IPS-NIHi11 (cell line): ENCODE data around the gene KRTAP12-3.

Experiments used
- DNase-seq: peaks from one replicate; pipeline ENCODE4 v3.0.0; 2012; ENCODE audit warnings: mixed read lengths, low spot score

The KRTAP12-3 gene

DNA sequence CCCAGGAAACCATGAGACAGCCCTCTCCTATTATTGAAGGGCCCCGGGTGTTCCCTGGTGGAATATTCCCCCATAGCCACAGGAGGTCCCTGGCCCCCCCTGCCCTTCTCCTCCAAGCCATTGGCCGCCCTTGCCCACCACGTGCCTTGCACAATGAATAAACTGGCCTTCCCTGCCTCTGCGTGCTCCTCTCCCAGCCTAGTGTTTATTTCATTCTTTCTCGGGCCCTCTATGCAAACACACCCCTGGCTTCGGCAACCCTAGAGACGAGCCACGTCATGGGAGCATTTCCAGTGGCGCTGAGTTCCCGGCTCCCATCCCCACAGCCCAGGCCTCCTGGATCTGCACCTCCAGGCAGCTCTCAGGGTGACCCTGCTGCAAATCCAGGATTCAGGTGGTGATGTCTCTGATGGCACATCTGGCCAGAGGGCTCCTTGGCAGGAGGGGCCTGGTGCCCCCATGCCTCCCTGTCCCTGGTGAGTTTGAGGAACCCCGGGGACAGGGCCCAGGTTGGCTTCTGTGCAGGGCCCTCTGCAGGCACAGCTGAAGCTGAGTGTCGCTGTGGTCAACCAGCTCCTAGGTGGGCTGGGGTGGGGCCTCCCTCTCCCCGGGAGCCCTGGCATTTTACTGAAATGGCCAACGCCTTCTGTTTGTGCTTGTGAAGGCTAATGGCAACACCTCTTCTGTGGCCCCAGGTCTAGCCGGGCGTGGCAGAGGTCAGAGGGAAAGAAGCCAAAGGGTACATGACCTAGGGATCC is 45.4 kb downstream of the KRTAP12-3 start:
- DNase-seq, result no peak

GRCh38 chr21:44703731-44704635 is 46.3 kb downstream of the KRTAP12-3 start:
- no peak for DNase-seq

GRCh38 chr21:44704636-44705001 is 46.9 kb downstream of the KRTAP12-3 start:
- no peak for DNase-seq

DNA sequence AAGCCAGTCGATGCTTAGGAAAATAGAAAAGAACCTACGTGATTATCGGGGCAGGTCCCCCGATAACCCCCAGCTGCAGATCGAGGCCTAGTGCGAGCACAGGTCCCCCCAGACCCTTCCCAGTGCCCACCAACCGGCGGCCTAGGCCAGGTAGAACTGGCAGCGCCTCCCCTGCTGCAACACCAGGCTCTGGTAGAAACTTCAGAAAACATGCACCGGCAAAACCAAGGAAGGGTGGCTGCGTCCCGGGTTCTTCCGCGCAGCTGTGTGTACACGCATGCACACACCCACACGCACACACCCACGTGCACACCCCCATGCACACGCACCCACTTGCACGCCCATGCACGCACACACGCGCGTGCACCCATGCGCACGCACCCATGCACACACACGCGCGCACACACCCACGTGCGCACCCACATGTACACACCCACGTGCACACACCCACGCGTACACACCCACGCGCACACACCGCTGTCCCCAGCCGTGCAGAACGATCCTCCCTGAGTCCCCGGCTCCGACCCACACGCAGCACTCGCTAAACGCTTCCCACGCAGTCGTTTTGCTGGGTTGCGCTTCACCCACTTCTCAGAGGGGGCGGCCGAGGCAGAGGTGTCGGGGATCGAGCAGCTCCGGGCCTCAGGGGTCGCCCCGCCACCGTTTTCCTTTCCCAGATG is 48.4 kb downstream of the KRTAP12-3 start:
- DNase-seq, result no peak

DNA sequence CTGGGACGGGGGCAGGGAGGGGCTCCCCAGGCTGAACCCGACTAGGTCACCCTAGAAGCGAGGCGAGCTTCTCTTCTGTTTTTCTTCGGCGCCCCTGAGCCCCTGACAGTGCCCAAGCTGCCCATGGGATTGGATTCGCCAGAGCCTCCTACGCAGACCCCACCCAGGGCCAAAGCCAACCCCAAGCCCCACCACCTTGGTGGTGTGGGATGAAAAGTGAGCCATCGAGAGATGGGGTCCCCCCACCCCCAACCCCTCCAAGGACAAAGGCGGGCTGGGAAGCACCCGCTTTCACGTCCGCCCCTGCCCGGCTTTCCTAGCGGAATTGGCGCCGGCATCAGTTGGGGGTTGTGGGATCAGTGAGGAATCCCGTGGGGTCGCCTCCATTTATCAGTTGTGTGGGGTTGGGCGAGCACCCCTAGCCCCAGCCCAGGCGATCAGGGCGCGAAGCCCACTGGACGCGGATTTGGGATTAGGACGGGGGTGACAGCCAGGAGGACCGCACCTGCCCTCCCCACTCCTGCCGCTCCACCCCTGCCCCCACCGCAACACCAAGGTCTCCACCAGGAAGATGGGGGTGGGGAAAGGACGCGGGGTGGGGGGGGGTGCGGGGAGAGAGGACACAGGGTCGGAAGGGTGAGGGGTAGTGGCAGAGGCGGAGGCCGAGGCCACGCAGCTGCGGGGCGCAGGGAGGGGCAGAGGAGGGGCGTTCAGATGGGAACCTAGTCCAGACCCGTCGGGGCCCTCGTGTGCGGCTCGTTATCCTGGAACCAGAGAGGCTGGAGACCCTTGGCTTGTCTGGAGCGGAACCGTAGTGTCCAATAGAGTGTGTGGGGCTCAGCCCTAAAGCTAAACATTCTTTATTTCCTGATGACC is 49.2 kb downstream of the KRTAP12-3 start:
- DNase-seq, result no peak
